CD8-positive, alpha-beta memory T cell (primary cell): ENCODE measurements around the gene PAQR4. TPM values are rescaled to one million over a fixed set of nuclear protein-coding genes. Genes with fewer than 3 reads are reported as not detected.

ENCODE experiments used
- CTCF ChIA-PET: fragments of 350-600 bp; sonication (Branson Sonifier 250); formaldehyde crosslinking; loops from one replicate; lab custom pipeline; 2021; ENCODE audit warnings: antibody characterized with exemption; lab: Charles Lee
- POLR2A ChIA-PET: fragments of 350-600 bp; sonication (Branson Sonifier 250); formaldehyde crosslinking; loops from one replicate; lab custom pipeline; 2021; ENCODE audit warnings: antibody characterized with exemption; lab: Charles Lee
- DNase-seq, 5 donors: peaks; one replicate each; pipeline versions ENCODE4 v3.0.0 to v3.0.0-alpha.2; 2020 to 2022; ENCODE audit warnings: mixed read lengths in 1 of 5
- H3K27ac ChIP-seq: one replicate; pipeline ENCODE4 v1.7.0; 2013; ENCODE audit warnings: low read depth, mild to moderate bottlenecking, low read length, moderate library complexity
- H3K27me3 ChIP-seq: 2 replicates; pipeline ENCODE4 v1.7.0; 2013; ENCODE audit warnings: low read length, mild to moderate bottlenecking; ENCODE audit not compliant: insufficient read depth, poor library complexity, severe bottlenecking
- H3K36me3 ChIP-seq: 2 replicates; pipeline ENCODE4 v1.7.0; 2013; ENCODE audit warnings: mild to moderate bottlenecking, low read length, moderate library complexity; ENCODE audit not compliant: insufficient read depth
- H3K4me1 ChIP-seq: 2 replicates; pipeline ENCODE4 v1.7.0; 2013; ENCODE audit warnings: mild to moderate bottlenecking, low read length, moderate library complexity; ENCODE audit not compliant: insufficient read depth
- H3K4me3 ChIP-seq: 2 replicates; pipeline ENCODE4 v1.7.0; 2013; ENCODE audit warnings: mild to moderate bottlenecking, low read length
- H3K9me3 ChIP-seq: 2 replicates; pipeline ENCODE4 v1.7.0; 2013; ENCODE audit warnings: mild to moderate bottlenecking, low read length
- H3K27ac Mint-ChIP-seq, 8 donors: one replicate each; pipeline ENCODE4 v1.8.0; 2020 to 2021; ENCODE audit warnings: mixed read lengths in 8 of 8, mild to moderate bottlenecking in 6 of 8, inconsistent platforms in 3 of 8, moderate library complexity in 3 of 8
- H3K27me3 Mint-ChIP-seq, 2 donors: one replicate each; pipeline ENCODE4 v1.8.0; 2020 to 2021; ENCODE audit warnings: mixed read lengths in 2 of 2, mild to moderate bottlenecking in 1 of 2, moderate library complexity in 1 of 2
- H3K36me3 Mint-ChIP-seq, 3 donors: one replicate each; pipeline ENCODE4 v1.8.0; 2020 to 2021; ENCODE audit warnings: mixed read lengths in 3 of 3, inconsistent platforms in 1 of 3, mild to moderate bottlenecking in 1 of 3
- H3K4me1 Mint-ChIP-seq, 3 donors: one replicate each; pipeline ENCODE4 v1.8.0; 2020 to 2021; ENCODE audit warnings: mixed read lengths in 3 of 3, inconsistent platforms in 1 of 3, mild to moderate bottlenecking in 1 of 3
- H3K4me3 Mint-ChIP-seq, 7 donors: one replicate each; pipeline ENCODE4 v1.8.0; 2020 to 2021; ENCODE audit warnings: mixed read lengths in 7 of 7, mild to moderate bottlenecking in 6 of 7, moderate library complexity in 4 of 7, inconsistent platforms in 2 of 7
- H3K9me3 Mint-ChIP-seq, 5 donors: one replicate each; pipeline ENCODE4 v1.8.0; 2020 to 2022; ENCODE audit warnings: mixed read lengths in 5 of 5, mild to moderate bottlenecking in 3 of 5, moderate library complexity in 2 of 5, inconsistent platforms in 1 of 5
- polyA plus RNA-seq: library from polyadenylated mRNA; unstranded; fragments of 300-500 nt; fragmentation: Illumina TruSeq; gene quantifications from one replicate; pipeline ENCODE4 v1.2.3, GENCODE V29; 2021
- total RNA-seq, 2 experiments: library from RNA; stranded (reverse); gene quantifications; one replicate each; pipeline ENCODE4 v1.2.3, GENCODE V29; 2021

Gene PAQR4
- 10 to 100 TPM; 38.7 to 39.0 TPM for total RNA-seq
- 1.5 TPM for polyA plus RNA-seq

- DNase-seq = peak; percentile 69 to 76 (median 71)
- no peaks in the 10 kb centered on the region for H3K9me3 Mint-ChIP-seq
- H3K27ac Mint-ChIP-seq = peak within 1 kb of the TSS in 2 of 8 donors; percentile 48 to 56
- Histone ChIP-seq H3K27me3 (peaks cover 35% of the 10 kb centered on the region), H3K4me3 (peak within 1 kb of the TSS; percentile 71), H3K36me3 (no peaks in the 10 kb centered on the region), H3K27ac (peak within 1 kb of the TSS; percentile 39), H3K9me3 (no peaks in the 10 kb centered on the region), H3K4me1 (peaks cover 36% of the 10 kb centered on the region)
- peaks cover 12 to 44% (median 15%) of the 10 kb centered on the region in 3 donors for H3K4me1 Mint-ChIP-seq
- peak within 1 kb of the TSS; percentile 67 to 88 (median 73) for H3K4me3 Mint-ChIP-seq
- H3K36me3 Mint-ChIP-seq = no peaks in the 10 kb centered on the region
- CTCF ChIA-PET = interaction anchor here (0.7 to 1.2 kb wide), 2 partner anchors 8 to 12 kb away, joined by 3 to 4 read pairs; no protein-coding TSS in a partner anchor
- H3K27me3 Mint-ChIP-seq = peaks cover 14 to 29% of the 10 kb centered on the region in 2 donors
- POLR2A ChIA-PET = no interaction called here
Observed at GRCh38 chr16:2968738-2969544, at the start of gene PAQR4. PAQR4 (plus strand) TSS chr16:2969348; CDS start chr16:2969675, 327 bp downstream.

GRCh38 chr16:2919511-2920255, 49.5 kb upstream of the PAQR4 start:
- ChIA-PET POLR2A (interaction anchor here (0.7 to 1.7 kb wide), 2 partner anchors 8 to 37 kb away, joined by 3 to 5 read pairs; partner anchors contain the start of genes FLYWCH1 and FLYWCH2), CTCF (interaction anchor here (0.9 to 3.6 kb wide), 13 partner anchors 8 to 51 kb away, joined by 3 to 13 read pairs (median 5); partner anchors contain the start of genes FLYWCH1 and FLYWCH2)
- DNase-seq = peak in 4 of 5 donors; percentile 56 to 75 (median 62)

GRCh38 chr16:2923481-2923880, 45.7 kb upstream of the PAQR4 start:
- peaks cover 4 to 31% (median 8%) of the 10 kb centered on the region in 3 donors for H3K36me3 Mint-ChIP-seq
- no peak for DNase-seq
- no peaks in the 10 kb centered on the region for H3K27me3 ChIP-seq
- H3K4me1 ChIP-seq = peaks cover 8% of the 10 kb centered on the region
- H3K9me3 Mint-ChIP-seq = no peaks in the 10 kb centered on the region
- no peak overlapping the region for H3K4me3 ChIP-seq
- no peak overlapping the region for H3K27ac ChIP-seq
- H3K27ac Mint-ChIP-seq = peak overlapping the region in 1 of 8 donors; percentile 10
- H3K27me3 Mint-ChIP-seq = peaks cover 0 to 1% of the 10 kb centered on the region in 2 donors
- ChIA-PET POLR2A (no interaction called here), CTCF (interaction anchor here (1.0 kb wide), 1 partner anchor 85 kb away, joined by 3 read pairs; no protein-coding TSS in a partner anchor)
- H3K4me3 Mint-ChIP-seq = no peak overlapping the region
- H3K9me3 ChIP-seq = no peaks in the 10 kb centered on the region
- H3K4me1 Mint-ChIP-seq = peaks cover 15 to 19% (median 17%) of the 10 kb centered on the region in 3 donors
- no peaks in the 10 kb centered on the region for H3K36me3 ChIP-seq

More at GRCh38 chr16:2919511-2920255, 49.5 kb upstream of the PAQR4 start:
- H3K27me3 ChIP-seq = no peaks in the 10 kb centered on the region
- no peaks in the 10 kb centered on the region for H3K4me1 ChIP-seq
- H3K27me3 Mint-ChIP-seq = peaks cover 0 to 1% of the 10 kb centered on the region in 2 donors
- peaks cover 4 to 50% (median 9%) of the 10 kb centered on the region in 3 donors for H3K36me3 Mint-ChIP-seq
- peak overlapping the region in 1 of 7 donors; percentile 11 for H3K4me3 Mint-ChIP-seq
- H3K4me3 ChIP-seq = no peak overlapping the region
- no peak overlapping the region for H3K27ac ChIP-seq
- no peaks in the 10 kb centered on the region for H3K36me3 ChIP-seq
- H3K9me3 Mint-ChIP-seq = no peaks in the 10 kb centered on the region
- no peaks in the 10 kb centered on the region for H3K9me3 ChIP-seq
- peak overlapping the region in 5 of 8 donors; percentile 16 to 90 (median 87) for H3K27ac Mint-ChIP-seq
- peaks cover 3 to 6% (median 4%) of the 10 kb centered on the region in 3 donors for H3K4me1 Mint-ChIP-seq

GRCh38 chr16:2924901-2925755, 44.0 kb upstream of the PAQR4 start:
- H3K4me1 Mint-ChIP-seq = peaks cover 12 to 14% (median 14%) of the 10 kb centered on the region in 3 donors
- no peaks in the 10 kb centered on the region for H3K9me3 Mint-ChIP-seq
- H3K27me3 ChIP-seq = no peaks in the 10 kb centered on the region
- peak overlapping the region in 1 of 8 donors; percentile 61 for H3K27ac Mint-ChIP-seq
- peaks cover 0 to 27% (median 2%) of the 10 kb centered on the region in 3 donors for H3K36me3 Mint-ChIP-seq
- peaks cover 0 to 1% of the 10 kb centered on the region in 2 donors for H3K27me3 Mint-ChIP-seq
- ChIA-PET POLR2A (no interaction called here), CTCF (interaction anchor here (0.7 kb wide), 1 partner anchor 13 kb away, joined by 3 read pairs; no protein-coding TSS in a partner anchor)
- peaks cover 4% of the 10 kb centered on the region for H3K36me3 ChIP-seq
- H3K4me3 ChIP-seq = no peak overlapping the region
- H3K27ac ChIP-seq = no peak overlapping the region
- DNase-seq = no peak
- H3K4me1 ChIP-seq = peaks cover 8% of the 10 kb centered on the region
- no peak overlapping the region for H3K4me3 Mint-ChIP-seq
- no peaks in the 10 kb centered on the region for H3K9me3 ChIP-seq

- Histone ChIP-seq H3K4me3 (no peak overlapping the region), H3K36me3 (peaks cover 4% of the 10 kb centered on the region), H3K9me3 (no peaks in the 10 kb centered on the region), H3K4me1 (peaks cover 8% of the 10 kb centered on the region), H3K27me3 (no peaks in the 10 kb centered on the region), H3K27ac (no peak overlapping the region)
- Mint-ChIP-seq H3K27ac (peak overlapping the region in 7 of 8 donors; percentile 1 to 73 (median 58)), H3K36me3 (peaks cover 0 to 27% (median 2%) of the 10 kb centered on the region in 3 donors), H3K27me3 (peaks cover 0 to 1% of the 10 kb centered on the region in 2 donors), H3K4me3 (peak overlapping the region in 1 of 7 donors; percentile 46), H3K4me1 (peaks cover 12 to 14% (median 14%) of the 10 kb centered on the region in 3 donors), H3K9me3 (no peaks in the 10 kb centered on the region)
- ChIA-PET CTCF (interaction anchor here (1.0 to 1.5 kb wide), 11 partner anchors 9 to 147 kb away, joined by 3 to 11 read pairs (median 4); partner anchors contain the start of gene FLYWCH1), POLR2A (no interaction called here)
- DNase-seq = no peak
Observed at GRCh38 chr16:2925951-2926649, 43.0 kb upstream of the PAQR4 start.

- Histone ChIP-seq H3K9me3 (no peaks in the 10 kb centered on the region), H3K36me3 (peaks cover 4% of the 10 kb centered on the region), H3K4me3 (no peak overlapping the region), H3K4me1 (peaks cover 8% of the 10 kb centered on the region), H3K27me3 (no peaks in the 10 kb centered on the region), H3K27ac (no peak overlapping the region)
- H3K36me3 Mint-ChIP-seq = peaks cover 0 to 28% (median 2%) of the 10 kb centered on the region in 3 donors
- ChIA-PET CTCF (interaction anchor here (0.9 to 1.5 kb wide), 16 partner anchors 10 to 253 kb away, joined by 3 to 11 read pairs (median 4); partner anchors contain the start of genes FLYWCH1 and FLYWCH2), POLR2A (no interaction called here)
- H3K9me3 Mint-ChIP-seq = no peaks in the 10 kb centered on the region
- H3K4me1 Mint-ChIP-seq = peaks cover 12 to 14% (median 14%) of the 10 kb centered on the region in 3 donors
- peak overlapping the region in 7 of 8 donors; percentile 0 to 73 (median 27) for H3K27ac Mint-ChIP-seq
- no peak for DNase-seq
- peaks cover 0 to 1% of the 10 kb centered on the region in 2 donors for H3K27me3 Mint-ChIP-seq
- H3K4me3 Mint-ChIP-seq = peak overlapping the region in 5 of 7 donors; percentile 2 to 33 (median 20)
Observed at GRCh38 chr16:2926650-2926999, 42.5 kb upstream of the PAQR4 start.
